Measurements from ENCODE around the gene ARF1. TPM values are rescaled to one million over a fixed set of nuclear protein-coding genes. Genes with fewer than 3 reads are reported as not detected.

The ARF1 gene
- total and polyA plus RNA-seq, 2 experiments from 2014 or later = 250 to 609 TPM

GRCh38 chr1:228065543-228066347, 16.8 kb upstream of the ARF1 start:
- TF ChIP-seq CTCF (IDR thresholded peaks at IDR 0.05; ENCODE audit: poor library complexity) = no peak
- TF ChIP-seq EZH2 (IDR thresholded peaks at IDR 0.05; ENCODE audit: borderline replicate concordance) = no peak
- TF ChIP-seq EZH2phosphoT487 (IDR thresholded peaks at IDR 0.05; ENCODE audit: low read depth, severe bottlenecking, unreplicated experiment) = no peak
- H3K27ac ChIP-seq = no peak overlapping the region
- no peaks in the 10 kb centered on the region for H3K9me2 ChIP-seq (replicated peaks; ENCODE audit: insufficient read depth)
- no peaks in the 10 kb centered on the region for H4K20me1 ChIP-seq (ENCODE audit: insufficient read depth, poor library complexity, severe bottlenecking)
- H3K36me3 ChIP-seq (replicated peaks; ENCODE audit: insufficient read depth, low read depth) = no peaks in the 10 kb centered on the region
- H3K27me3 ChIP-seq = peaks cover 30% of the 10 kb centered on the region
- no peak overlapping the region for H3K4me3 ChIP-seq
- H3K79me2 ChIP-seq = no peaks in the 10 kb centered on the region
- no peak for DNase-seq (ENCODE audit: low spot score)
- H2AFZ ChIP-seq = no peak overlapping the region
- H3K4me1 ChIP-seq (ENCODE audit: insufficient read depth) = no peaks in the 10 kb centered on the region
- H3K9me3 ChIP-seq (ENCODE audit: low read depth) = no peaks in the 10 kb centered on the region
- 86% methylated on average over 13 of the region's 15 CpGs for WGBS (ENCODE audit: low lambda C conversion rate, missing lambda C conversion rate)
- H3K4me2 ChIP-seq = no peak overlapping the region

- H3K36me3 ChIP-seq (replicated peaks; ENCODE audit: insufficient read depth, low read depth) = no peaks in the 10 kb centered on the region
- peaks cover 28% of the 10 kb centered on the region for H3K27me3 ChIP-seq
- H3K4me2 ChIP-seq = no peak overlapping the region
- no peak overlapping the region for H3K27ac ChIP-seq
- DNase-seq (ENCODE audit: low spot score) = no peak
- WGBS (ENCODE audit: low lambda C conversion rate, missing lambda C conversion rate) = 45% methylated on average over 4 of the region's 4 CpGs
- no peaks in the 10 kb centered on the region for H4K20me1 ChIP-seq (ENCODE audit: insufficient read depth, poor library complexity, severe bottlenecking)
- no peaks in the 10 kb centered on the region for H3K4me1 ChIP-seq (ENCODE audit: insufficient read depth)
- no peak overlapping the region for H2AFZ ChIP-seq
- TF ChIP-seq EZH2phosphoT487 (IDR thresholded peaks at IDR 0.05; ENCODE audit: low read depth, severe bottlenecking, unreplicated experiment) (no peak), EZH2 (IDR thresholded peaks at IDR 0.05; ENCODE audit: borderline replicate concordance) (no peak), CTCF (IDR thresholded peaks at IDR 0.05; ENCODE audit: poor library complexity) (no peak)
- H3K9me3 ChIP-seq (ENCODE audit: low read depth) = no peaks in the 10 kb centered on the region
- H3K4me3 ChIP-seq = no peak overlapping the region
- no peaks in the 10 kb centered on the region for H3K79me2 ChIP-seq
- H3K9me2 ChIP-seq (replicated peaks; ENCODE audit: insufficient read depth) = no peaks in the 10 kb centered on the region
These were observed 16.1 kb upstream of the ARF1 start for GRCh38 chr1:228066416-228066815.

GRCh38 chr1:228066891-228067654, 15.4 kb upstream of the ARF1 start:
- Histone ChIP-seq H3K79me2 (no peaks in the 10 kb centered on the region), H4K20me1 (ENCODE audit: insufficient read depth, poor library complexity, severe bottlenecking) (no peaks in the 10 kb centered on the region), H3K4me3 (no peak overlapping the region), H2AFZ (no peak overlapping the region), H3K4me1 (ENCODE audit: insufficient read depth) (no peaks in the 10 kb centered on the region), H3K36me3 (replicated peaks; ENCODE audit: insufficient read depth, low read depth) (no peaks in the 10 kb centered on the region), H3K9me2 (replicated peaks; ENCODE audit: insufficient read depth) (no peaks in the 10 kb centered on the region), H3K27ac (no peak overlapping the region), H3K9me3 (ENCODE audit: low read depth) (no peaks in the 10 kb centered on the region), H3K4me2 (no peak overlapping the region), H3K27me3 (peaks cover 22% of the 10 kb centered on the region)
- no peak for DNase-seq (ENCODE audit: low spot score)
- TF ChIP-seq CTCF (IDR thresholded peaks at IDR 0.05; ENCODE audit: poor library complexity) = no peak
- no peak for TF ChIP-seq EZH2phosphoT487 (IDR thresholded peaks at IDR 0.05; ENCODE audit: low read depth, severe bottlenecking, unreplicated experiment)
- no peak for TF ChIP-seq EZH2 (IDR thresholded peaks at IDR 0.05; ENCODE audit: borderline replicate concordance)
- WGBS (ENCODE audit: low lambda C conversion rate, missing lambda C conversion rate) = 71% methylated on average over 10 of the region's 10 CpGs
